ENCODE data around the gene HAUS1.

The HAUS1 gene

GRCh38 chr18:46104128-46104911 is at the start of gene HAUS1:
HAUS1 (plus strand) TSS chr18:46104385; CDS start chr18:46104412, 27 bp downstream.
- H3K9ac ChIP-seq (ENCODE audit: low read depth, low read length, poor library complexity, severe bottlenecking), result peak within 1 kb of the TSS; percentile 89
- H3K9me2 ChIP-seq (replicated peaks; ENCODE audit: low read depth, low read length), result no peaks in the 10 kb centered on the region
- peaks cover 51% of the 10 kb centered on the region for H3K79me2 ChIP-seq (ENCODE audit: insufficient read depth, low read length)
- peaks cover 8% of the 10 kb centered on the region for H4K20me1 ChIP-seq (ENCODE audit: insufficient read depth, low read length, poor library complexity, severe bottlenecking)
- H3K36me3 ChIP-seq (ENCODE audit: insufficient read depth, low read length), result no peaks in the 10 kb centered on the region
- TF ChIP-seq CTCF (conservative IDR thresholded peaks at IDR 0.05; ENCODE audit: low read length), result no peak
- TF ChIP-seq EZH2phosphoT487 (IDR thresholded peaks at IDR 0.05; ENCODE audit: borderline replicate concordance), result no peak
- no peaks in the 10 kb centered on the region for H3K27me3 ChIP-seq (ENCODE audit: insufficient read depth, low read length, poor library complexity, severe bottlenecking)
- H3K4me2 ChIP-seq (ENCODE audit: low read depth, low read length, poor library complexity, severe bottlenecking), result peak within 1 kb of the TSS; percentile 86
- H3K4me3 ChIP-seq (ENCODE audit: low read length, poor library complexity, severe bottlenecking), result peak within 1 kb of the TSS; percentile 91
- H3K4me1 ChIP-seq (ENCODE audit: insufficient read depth, low read length, poor library complexity, severe bottlenecking), result peaks cover 31% of the 10 kb centered on the region
- H3F3A ChIP-seq (ENCODE audit: low read depth), result no peaks in the 10 kb centered on the region
- peak within 1 kb of the TSS; percentile 98 for H2AFZ ChIP-seq (ENCODE audit: low read length)
- H3K9me3 ChIP-seq (ENCODE audit: insufficient read depth, low read depth, low read length), result no peaks in the 10 kb centered on the region

- Histone ChIP-seq H3K4me3 (ENCODE audit: low read length, poor library complexity, severe bottlenecking) (peak overlapping the region; percentile 44), H3K9me2 (replicated peaks; ENCODE audit: low read depth, low read length) (no peaks in the 10 kb centered on the region), H3K4me1 (ENCODE audit: insufficient read depth, low read length, poor library complexity, severe bottlenecking) (peaks cover 41% of the 10 kb centered on the region), H2AFZ (ENCODE audit: low read length) (peak overlapping the region; percentile 54), H3K4me2 (ENCODE audit: low read depth, low read length, poor library complexity, severe bottlenecking) (peak overlapping the region; percentile 74), H3K79me2 (ENCODE audit: insufficient read depth, low read length) (no peaks in the 10 kb centered on the region), H3K27me3 (ENCODE audit: insufficient read depth, low read length, poor library complexity, severe bottlenecking) (no peaks in the 10 kb centered on the region), H3K9ac (ENCODE audit: low read depth, low read length, poor library complexity, severe bottlenecking) (peak overlapping the region; percentile 60), H3K36me3 (ENCODE audit: insufficient read depth, low read length) (no peaks in the 10 kb centered on the region), H3F3A (ENCODE audit: low read depth) (no peaks in the 10 kb centered on the region), H3K9me3 (ENCODE audit: insufficient read depth, low read depth, low read length) (no peaks in the 10 kb centered on the region), H4K20me1 (ENCODE audit: insufficient read depth, low read length, poor library complexity, severe bottlenecking) (no peaks in the 10 kb centered on the region)
- no peak for TF ChIP-seq EZH2phosphoT487 (IDR thresholded peaks at IDR 0.05; ENCODE audit: borderline replicate concordance)
- TF ChIP-seq CTCF (conservative IDR thresholded peaks at IDR 0.05; ENCODE audit: low read length), result no peak
Measured at GRCh38 chr18:46054956-46055837, 49.0 kb upstream of the HAUS1 start.

GRCh38 chr18:46055838-46056230 is 48.4 kb upstream of the HAUS1 start:
- H3K4me1 ChIP-seq (ENCODE audit: insufficient read depth, low read length, poor library complexity, severe bottlenecking), result peaks cover 41% of the 10 kb centered on the region
- no peaks in the 10 kb centered on the region for H3K79me2 ChIP-seq (ENCODE audit: insufficient read depth, low read length)
- H3K9ac ChIP-seq (ENCODE audit: low read depth, low read length, poor library complexity, severe bottlenecking), result peak overlapping the region; percentile 60
- H3K4me3 ChIP-seq (ENCODE audit: low read length, poor library complexity, severe bottlenecking), result peak overlapping the region; percentile 44
- H3K9me3 ChIP-seq (ENCODE audit: insufficient read depth, low read depth, low read length), result no peaks in the 10 kb centered on the region
- TF ChIP-seq EZH2phosphoT487 (IDR thresholded peaks at IDR 0.05; ENCODE audit: borderline replicate concordance) (no peak), CTCF (conservative IDR thresholded peaks at IDR 0.05; ENCODE audit: low read length) (no peak)
- no peaks in the 10 kb centered on the region for H3F3A ChIP-seq (ENCODE audit: low read depth)
- H3K4me2 ChIP-seq (ENCODE audit: low read depth, low read length, poor library complexity, severe bottlenecking), result peak overlapping the region; percentile 74
- H3K9me2 ChIP-seq (replicated peaks; ENCODE audit: low read depth, low read length), result no peaks in the 10 kb centered on the region
- H4K20me1 ChIP-seq (ENCODE audit: insufficient read depth, low read length, poor library complexity, severe bottlenecking), result no peaks in the 10 kb centered on the region
- no peaks in the 10 kb centered on the region for H3K36me3 ChIP-seq (ENCODE audit: insufficient read depth, low read length)
- H2AFZ ChIP-seq (ENCODE audit: low read length), result peak overlapping the region; percentile 54
- no peaks in the 10 kb centered on the region for H3K27me3 ChIP-seq (ENCODE audit: insufficient read depth, low read length, poor library complexity, severe bottlenecking)

All from Loucy (cell line).